GM19438 (cell line): Measurements from ENCODE around the gene KLHL17.
"Not testable (repeated sequence)": the region's sequence is repeated elsewhere in the genome, so short reads cannot be mapped to it uniquely, and the experiment has no call there.

Source experiments
- ATAC-seq: cut with Tn5 transposase; IDR thresholded peaks from one replicate; pipeline ENCODE4 v1.9.1; 2021; ENCODE audit warnings: low read depth; ENCODE audit not compliant: unreplicated experiment

The KLHL17 gene

GRCh38 chr1:997713-997992 lies 37.3 kb downstream of the KLHL17 start:
- ATAC-seq, result no peak

GRCh38 chr1:997993-998744 lies 37.8 kb downstream of the KLHL17 start:
- ATAC-seq, result no peak

GRCh38 chr1:998745-998994 lies 38.3 kb downstream of the KLHL17 start:
- no peak for ATAC-seq

GRCh38 chr1:998995-999724 lies 38.8 kb downstream of the KLHL17 start:
- ATAC-seq, result no peak

- peak; percentile 50 for ATAC-seq
Measured at GRCh38 chr1:999725-1000356, 39.5 kb downstream of the KLHL17 start, which contains the start of gene HES4. Gene HES4, minus strand, starts transcription at chr1:1000097. Its CDS starts 124 bp downstream, at chr1:999973.

GRCh38 chr1:1000357-1001056 lies 40.1 kb downstream of the KLHL17 start:
- peak; percentile 15 for ATAC-seq

- no peak for ATAC-seq
Measured at GRCh38 chr1:1001057-1001783, 40.8 kb downstream of the KLHL17 start.

GRCh38 chr1:1003618-1004419 lies 43.4 kb downstream of the KLHL17 start:
- no peak for ATAC-seq

GRCh38 chr1:1004420-1004779 lies 44.0 kb downstream of the KLHL17 start:
- no peak for ATAC-seq

GRCh38 chr1:1004780-1005697 lies 44.7 kb downstream of the KLHL17 start:
- no peak for ATAC-seq

GRCh38 chr1:1005774-1006304 lies 45.5 kb downstream of the KLHL17 start:
- no peak for ATAC-seq

- no peak for ATAC-seq
Measured at GRCh38 chr1:1006305-1007159, 46.1 kb downstream of the KLHL17 start.

- not testable (repeated sequence) for ATAC-seq
Measured at GRCh38 chr1:1010131-1010530, 49.7 kb downstream of the KLHL17 start.

- ATAC-seq, result no peak
Measured at GRCh38 chr1:1011396-1011949, 51.1 kb downstream of the KLHL17 start.

- ATAC-seq, result not testable (repeated sequence)
Measured at GRCh38 chr1:1012736-1013104, 52.3 kb downstream of the KLHL17 start.

- peak; percentile 89 for ATAC-seq
Measured at GRCh38 chr1:1013105-1013921, 52.9 kb downstream of the KLHL17 start, which contains the start of gene ISG15. Gene ISG15, plus strand, starts transcription at chr1:1013497. Its CDS starts 77 bp downstream, at chr1:1013574.
